ENCODE data around the gene DLST.

Gene DLST

GRCh38 chr14:74860899-74861733 lies 20.6 kb upstream of the DLST start:
- DNase-seq, result peak; percentile 86 to 89

GRCh38 chr14:74861734-74862090 lies 20.0 kb upstream of the DLST start:
- no peak for DNase-seq

- no peak for DNase-seq
Measured at GRCh38 chr14:74863274-74863673, 18.4 kb upstream of the DLST start.

- no peak for DNase-seq
Measured at GRCh38 chr14:74864198-74864597, 17.5 kb upstream of the DLST start.

- DNase-seq, result no peak
Measured at GRCh38 chr14:74865156-74865555, 16.6 kb upstream of the DLST start.

- DNase-seq, result no peak
Measured at GRCh38 chr14:74866708-74867389, 14.9 kb upstream of the DLST start.

- no peak for DNase-seq
Measured at GRCh38 chr14:74867673-74868072, 14.0 kb upstream of the DLST start.

- DNase-seq, result no peak
Measured at GRCh38 chr14:74868739-74869138, 13.0 kb upstream of the DLST start.

GRCh38 chr14:74871819-74872218 lies 9.9 kb upstream of the DLST start:
- no peak for DNase-seq

GRCh38 chr14:74875204-74875603 lies 6.5 kb upstream of the DLST start:
- no peak for DNase-seq

GRCh38 chr14:74875941-74876913 lies 5.5 kb upstream of the DLST start, which contains the start of gene PROX2:
Gene PROX2, minus strand, starts transcription at chr14:74876145. Its CDS starts 12,311 bp downstream, at chr14:74863834.
- DNase-seq, result no peak

GRCh38 chr14:74879427-74880182 lies 2.1 kb upstream of the DLST start:
- no peak for DNase-seq

- DNase-seq, result peak in 1 of 2 experiments; percentile 51
Measured at GRCh38 chr14:74882103-74882920, 596 bp downstream of the DLST start.

GRCh38 chr14:74886001-74886400 lies 4.3 kb downstream of the DLST start:
- no peak for DNase-seq

- DNase-seq, result no peak
Measured at GRCh38 chr14:74888164-74889158, 6.7 kb downstream of the DLST start.

GRCh38 chr14:74890262-74890661 lies 8.5 kb downstream of the DLST start:
- no peak for DNase-seq

GRCh38 chr14:74891870-74892269 lies 10.2 kb downstream of the DLST start:
- DNase-seq, result no peak

- no peak for DNase-seq
Measured at GRCh38 chr14:74892745-74893144, 11.0 kb downstream of the DLST start.

- DNase-seq, result no peak
Measured at GRCh38 chr14:74893614-74894091, 11.9 kb downstream of the DLST start.

- no peak for DNase-seq
Measured at GRCh38 chr14:74896400-74896799, 14.7 kb downstream of the DLST start.

All from NCI-H524 (cell line).